Small intestine (tissue), 7 donors: ENCODE results near the gene CDH13. TPM values are rescaled to one million over a fixed set of nuclear protein-coding genes. Genes with fewer than 3 reads are reported as not detected.

Experiments
- DNase-seq, 2 donors: peaks; one replicate each; pipeline versions ENCODE4 v3.0.0 to v3.0.0-alpha.2; 2013
- FAIRE-seq: peaks from 2 replicates; lab custom pipeline; 2012; peaks lifted over from hg19 to GRCh38; lab: Jason Lieb, UNC
- H3K27ac ChIP-seq, 3 donors: one replicate each; pipeline ENCODE4 v1.5.1; 2013; ENCODE audit warnings: low read length in 2 of 3, mild to moderate bottlenecking in 2 of 3, control low read depth in 1 of 3, inconsistent platforms in 1 of 3, low read depth in 1 of 3, moderate library complexity in 1 of 3
- H3K27me3 ChIP-seq, 3 donors: one replicate each; pipeline ENCODE4 v1.6.1; 2013; ENCODE audit warnings: low read length in 3 of 3, inconsistent platforms in 1 of 3; ENCODE audit not compliant: control insufficient read depth in 3 of 3, insufficient read depth in 3 of 3
- H3K36me3 ChIP-seq, 3 donors: one replicate each; pipeline ENCODE4 v1.6.1; 2013; ENCODE audit warnings: low read length in 3 of 3, inconsistent platforms in 1 of 3, low read depth in 1 of 3, mild to moderate bottlenecking in 1 of 3, moderate library complexity in 1 of 3; ENCODE audit not compliant: control insufficient read depth in 3 of 3, insufficient read depth in 2 of 3
- H3K4me1 ChIP-seq, 3 donors: one replicate each; pipeline ENCODE4 v1.6.1; 2013; ENCODE audit warnings: low read length in 2 of 3, inconsistent platforms in 1 of 3, low read depth in 1 of 3, mild to moderate bottlenecking in 1 of 3, moderate library complexity in 1 of 3; ENCODE audit not compliant: control insufficient read depth in 3 of 3, insufficient read depth in 2 of 3
- H3K4me3 ChIP-seq, 3 donors: one replicate each; pipeline ENCODE4 v1.5.1; 2013; ENCODE audit warnings: low read length in 3 of 3, control low read depth in 1 of 3, inconsistent platforms in 1 of 3, low read depth in 1 of 3, mild to moderate bottlenecking in 1 of 3, moderate library complexity in 1 of 3
- H3K9me3 ChIP-seq, 2 donors: one replicate each; pipeline ENCODE4 v1.6.1; 2013; ENCODE audit warnings: low read depth in 1 of 2, low read length in 1 of 2; ENCODE audit not compliant: control insufficient read depth in 2 of 2, insufficient read depth in 1 of 2
- WGBS, 3 donors: extraction: QIAGEN DNeasy Blood & Tissue Kit; methylation state at CpG; one replicate each; pipeline ENCODE4 v1.1.7; 2013; 5-methylcytosine and 5-hydroxymethylcytosine counted together
- polyA plus RNA-seq, 4 donors: library from polyadenylated mRNA; stranded (reverse) in 3 of 4; unstranded in 1 of 4; fragments of 200-250 nt in 3 of 4; fragments of 120-200 nt in 1 of 4; gene quantifications; one replicate each; pipeline versions ENCODE4 v1.2.1 to v1.2.3, GENCODE V29; 2013
- donor health status: healthy with polysubstance abuse.
- donor health status: control.
- donor health status: control.
- donor health status: Bipolar disorder and iron deficiency.
- donor health status: healthy.

Gene CDH13
- polyA plus RNA-seq, 4 donors = 0.27 to 15.0 (median 2.9) TPM; not detected in 1

GRCh38 chr16:82882982-82883835 is 256.4 kb downstream of the CDH13 start:
- no peak for DNase-seq
- H3K27me3 ChIP-seq = no peaks in the 10 kb centered on the region
- H3K4me3 ChIP-seq = no peak overlapping the region
- no peak for FAIRE-seq
- H3K36me3 ChIP-seq = no peaks in the 10 kb centered on the region
- WGBS, 3 donors = 48 to 63% (median 56%) methylated on average over 5 of the region's 5 CpGs
- no peak overlapping the region for H3K27ac ChIP-seq
- H3K9me3 ChIP-seq = no peaks in the 10 kb centered on the region
- H3K4me1 ChIP-seq = peaks cover 0 to 2% (median 0%) of the 10 kb centered on the region in 3 donors

GRCh38 chr16:82884320-82884898 is 257.6 kb downstream of the CDH13 start:
- DNase-seq (no peak), FAIRE-seq (no peak)
- Histone ChIP-seq H3K4me3 (no peak overlapping the region), H3K4me1 (peaks cover 0 to 11% (median 0%) of the 10 kb centered on the region in 3 donors), H3K9me3 (no peaks in the 10 kb centered on the region), H3K27me3 (no peaks in the 10 kb centered on the region), H3K36me3 (no peaks in the 10 kb centered on the region), H3K27ac (no peak overlapping the region)
- WGBS, 3 donors = 76 to 93% (median 86%) methylated on average over 4 of the region's 4 CpGs

- 64 to 73% (median 66%) methylated on average over 2 of the region's 2 CpGs for WGBS, 3 donors
- DNase-seq (peak in 1 of 2 donors; percentile 5), FAIRE-seq (peak; percentile 10)
- no peaks in the 10 kb centered on the region for H3K9me3 ChIP-seq
- no peak overlapping the region for H3K4me3 ChIP-seq
- H3K27ac ChIP-seq = no peak overlapping the region
- no peaks in the 10 kb centered on the region for H3K27me3 ChIP-seq
- no peaks in the 10 kb centered on the region for H3K36me3 ChIP-seq
- H3K4me1 ChIP-seq = peaks cover 0 to 12% (median 0%) of the 10 kb centered on the region in 3 donors
These were observed 259.4 kb downstream of the CDH13 start for GRCh38 chr16:82886146-82886545.

GRCh38 chr16:82888591-82889001 is 261.8 kb downstream of the CDH13 start:
- WGBS, 3 donors = 18 to 37% (median 34%) methylated on average over 4 of the region's 4 CpGs
- no peaks in the 10 kb centered on the region for H3K36me3 ChIP-seq
- no peak overlapping the region for H3K4me3 ChIP-seq
- no peaks in the 10 kb centered on the region for H3K27me3 ChIP-seq
- no peaks in the 10 kb centered on the region for H3K9me3 ChIP-seq
- DNase-seq (peak; percentile 64 to 73), FAIRE-seq (no peak)
- peak overlapping the region in 1 of 3 donors; percentile 65 for H3K27ac ChIP-seq
- peaks cover 0 to 12% (median 0%) of the 10 kb centered on the region in 3 donors for H3K4me1 ChIP-seq

DNA sequence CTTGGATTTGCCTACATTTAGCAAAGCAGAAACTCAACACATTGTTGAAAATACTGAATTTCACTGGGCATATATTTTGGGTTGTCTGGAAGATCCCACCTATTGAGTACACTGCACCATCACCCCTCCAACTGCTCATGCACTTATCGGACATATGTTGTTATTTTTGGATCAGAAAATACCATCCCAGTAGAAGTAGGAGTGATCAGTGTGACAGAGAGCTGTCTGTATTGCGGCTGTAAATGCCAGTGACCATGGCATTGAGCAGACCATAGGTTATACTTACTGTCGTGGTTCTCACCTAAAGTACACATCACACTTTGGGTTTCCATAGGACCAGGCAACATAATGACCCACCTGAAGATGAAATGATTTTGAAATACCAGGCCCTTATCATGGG is 264.7 kb downstream of the CDH13 start:
- FAIRE-seq = no peak
- no peaks in the 10 kb centered on the region for H3K9me3 ChIP-seq
- 87 to 93% (median 90%) methylated on average over 3 of the region's 3 CpGs for WGBS, 3 donors

DNA sequence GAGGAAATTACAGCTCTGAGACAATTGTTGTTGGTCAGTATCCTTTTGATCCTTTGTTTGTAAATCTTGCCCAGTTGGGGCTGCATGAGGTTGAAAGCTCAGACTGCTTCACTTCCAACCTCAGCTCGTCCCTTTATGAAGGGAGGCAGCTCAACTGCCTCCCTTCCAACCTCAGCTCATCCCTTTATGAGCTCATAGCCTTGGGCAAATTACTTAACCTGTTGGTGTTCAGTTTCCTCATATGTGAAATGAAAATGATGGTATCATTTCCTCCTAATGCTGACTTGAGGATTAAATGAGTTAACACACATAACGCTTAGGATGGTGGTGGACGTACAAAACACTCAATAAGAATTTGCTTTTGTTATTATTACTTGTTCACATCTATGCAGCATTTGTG is 265.1 kb downstream of the CDH13 start:
- no peaks in the 10 kb centered on the region for H3K27me3 ChIP-seq
- no peaks in the 10 kb centered on the region for H3K9me3 ChIP-seq
- H3K27ac ChIP-seq = no peak overlapping the region
- DNase-seq = no peak
- FAIRE-seq = no peak
- 74 to 91% (median 80%) methylated on average over 3 of the region's 3 CpGs for WGBS, 3 donors
- H3K4me3 ChIP-seq = no peak overlapping the region
- H3K36me3 ChIP-seq = no peaks in the 10 kb centered on the region
- peaks cover 0 to 12% (median 0%) of the 10 kb centered on the region in 3 donors for H3K4me1 ChIP-seq

More for the DNA sequence above, 264.7 kb downstream of the CDH13 start:
- no peaks in the 10 kb centered on the region for H3K36me3 ChIP-seq
- H3K4me1 ChIP-seq = peaks cover 0 to 12% (median 0%) of the 10 kb centered on the region in 3 donors
- no peaks in the 10 kb centered on the region for H3K27me3 ChIP-seq
- no peak for DNase-seq
- no peak overlapping the region for H3K4me3 ChIP-seq
- H3K27ac ChIP-seq = no peak overlapping the region

DNA sequence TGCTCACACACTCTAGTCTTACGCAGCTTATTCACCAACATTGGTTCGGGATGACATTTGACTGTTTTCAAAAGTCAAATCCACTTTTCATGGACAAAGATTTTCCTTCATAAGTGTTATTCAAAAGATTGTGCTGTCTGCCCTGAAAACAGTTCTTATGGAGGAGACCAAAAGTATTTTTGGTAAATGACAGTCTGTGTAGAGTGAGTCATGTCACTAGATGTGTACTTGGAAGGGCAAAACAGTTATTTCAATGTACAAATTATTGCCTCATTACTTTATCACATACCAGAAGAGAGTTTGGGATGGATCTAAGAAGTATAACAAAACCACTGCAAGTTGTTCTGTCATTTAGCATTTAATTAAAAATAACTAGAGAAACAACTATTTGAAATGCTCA is 265.6 kb downstream of the CDH13 start:
- FAIRE-seq = no peak
- 86 to 93% (median 92%) methylated on average over 2 of the region's 2 CpGs for WGBS, 3 donors

DNA sequence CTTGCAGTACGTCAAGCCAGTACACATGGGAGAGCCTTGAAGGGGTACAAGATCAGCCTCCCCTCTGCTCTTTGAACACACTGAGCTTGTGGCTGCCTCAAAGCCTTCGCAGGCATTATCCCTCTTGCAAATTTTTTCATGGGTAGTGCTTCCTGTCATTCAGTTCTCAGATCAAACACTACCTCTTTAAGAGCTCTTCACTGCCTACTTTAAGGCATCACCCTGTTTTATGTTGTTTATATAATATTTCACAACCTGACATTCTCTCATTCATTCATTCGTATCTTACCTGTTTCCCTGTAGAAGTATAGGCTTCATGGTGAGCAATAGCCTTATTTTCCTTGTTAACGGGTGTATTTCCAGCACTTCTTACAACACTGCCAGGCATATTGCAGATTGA is 269.1 kb downstream of the CDH13 start:
- no peaks in the 10 kb centered on the region for H3K4me1 ChIP-seq
- no peaks in the 10 kb centered on the region for H3K27me3 ChIP-seq
- H3K36me3 ChIP-seq = no peaks in the 10 kb centered on the region
- WGBS, 3 donors = 66 to 72% (median 70%) methylated on average over 4 of the region's 4 CpGs
- no peak for FAIRE-seq
- no peak overlapping the region for H3K27ac ChIP-seq
- H3K4me3 ChIP-seq = no peak overlapping the region
- no peaks in the 10 kb centered on the region for H3K9me3 ChIP-seq
- no peak for DNase-seq

More for the DNA sequence above, 265.6 kb downstream of the CDH13 start:
- Histone ChIP-seq H3K4me3 (no peak overlapping the region), H3K36me3 (no peaks in the 10 kb centered on the region), H3K9me3 (no peaks in the 10 kb centered on the region), H3K27ac (no peak overlapping the region), H3K27me3 (no peaks in the 10 kb centered on the region), H3K4me1 (peaks cover 0 to 12% (median 0%) of the 10 kb centered on the region in 3 donors)
- no peak for DNase-seq
